CD14-positive monocyte (primary cell): ENCODE data around the gene DENND5B. TPM values are rescaled to one million over a fixed set of nuclear protein-coding genes. Genes with fewer than 3 reads are reported as not detected.

Experiments used
- DNase-seq, 3 donors: peaks; one replicate each; pipeline ENCODE4 v3.0.0-alpha.2; 2011 to 2022
- H2AFZ ChIP-seq: 2 replicates; pipeline ENCODE4 v1.6.0; 2012; ENCODE audit warnings: mild to moderate bottlenecking, low read depth, low read length, inconsistent platforms; ENCODE audit not compliant: insufficient read depth, poor library complexity, severe bottlenecking
- H3K27ac ChIP-seq, 2 donors: 1 replicate in 1 of 2; 2 replicates in 1 of 2; pipeline ENCODE4 v1.5.1; 2012 to 2013; ENCODE audit warnings: low read length in 2 of 2, control low read depth in 1 of 2, inconsistent platforms in 1 of 2, low read depth in 1 of 2, mild to moderate bottlenecking in 1 of 2
- H3K27me3 ChIP-seq, 2 donors: one replicate each; pipeline versions ENCODE4 v1.6.0 to v1.6.1; 2011 to 2013; ENCODE audit warnings: low read length in 2 of 2; ENCODE audit not compliant: control insufficient read depth in 2 of 2, insufficient read depth in 2 of 2
- H3K36me3 ChIP-seq, 2 donors: replicated peaks in 1 of 2; 1 replicate in 1 of 2; 2 replicates in 1 of 2; pipeline versions ENCODE4 v1.5.1 to v1.6.1; 2012 to 2013; ENCODE audit warnings: low read length in 2 of 2, control low read depth in 1 of 2, inconsistent platforms in 1 of 2, mild to moderate bottlenecking in 1 of 2; ENCODE audit not compliant: insufficient read depth in 2 of 2, control insufficient read depth in 1 of 2
- H3K4me1 ChIP-seq, 2 donors: 1 replicate in 1 of 2; 2 replicates in 1 of 2; pipeline versions ENCODE4 v1.5.1 to v1.6.1; 2012 to 2013; ENCODE audit warnings: low read length in 2 of 2, control low read depth in 1 of 2, inconsistent platforms in 1 of 2, mild to moderate bottlenecking in 1 of 2, moderate library complexity in 1 of 2; ENCODE audit not compliant: insufficient read depth in 2 of 2, control insufficient read depth in 1 of 2
- H3K4me2 ChIP-seq: replicated peaks from 2 replicates; pipeline ENCODE3; 2012; ENCODE audit warnings: low read length, moderate library complexity, mild to moderate bottlenecking; ENCODE audit not compliant: poor library complexity, severe bottlenecking; ENCODE audit errors: extremely low read depth
- H3K4me3 ChIP-seq, 3 experiments: fragments of 200-600 bp in 1 of 3; sonication (generic) in 1 of 3; replicated peaks in 1 of 3; 1 replicate in 2 of 3; 2 replicates in 1 of 3; pipeline ENCODE4 v1.5.1; 2011 to 2013; ENCODE audit warnings: low read length in 3 of 3, mild to moderate bottlenecking in 3 of 3, control low read depth in 2 of 3, low read depth in 2 of 3, inconsistent platforms in 1 of 3, moderate library complexity in 1 of 3
- H3K79me2 ChIP-seq: 2 replicates; pipeline ENCODE4 v1.6.0; 2012; ENCODE audit warnings: mild to moderate bottlenecking, control low read depth, inconsistent platforms, low read length, moderate library complexity; ENCODE audit not compliant: insufficient read depth
- H3K9ac ChIP-seq: 2 replicates; pipeline ENCODE4 v1.6.0; 2017; ENCODE audit warnings: low read length, mild to moderate bottlenecking; ENCODE audit not compliant: insufficient read depth, poor library complexity, severe bottlenecking
- H3K9me3 ChIP-seq, 2 donors: replicated peaks in 1 of 2; 1 replicate in 1 of 2; 2 replicates in 1 of 2; pipeline versions ENCODE4 v1.5.1 to v1.6.1; 2012 to 2013; ENCODE audit warnings: low read length in 2 of 2, control low read depth in 1 of 2; ENCODE audit not compliant: control insufficient read depth in 1 of 2, insufficient read depth in 1 of 2
- H4K20me1 ChIP-seq: 2 replicates; pipeline ENCODE4 v1.6.0; 2012; ENCODE audit warnings: mild to moderate bottlenecking, low read length, control low read depth, moderate library complexity; ENCODE audit not compliant: insufficient read depth
- H3K27ac Mint-ChIP-seq, 7 donors: one replicate each; pipeline ENCODE4 v1.8.0; 2020; ENCODE audit warnings: mild to moderate bottlenecking in 7 of 7, mixed read lengths in 7 of 7, moderate library complexity in 6 of 7, inconsistent platforms in 2 of 7
- H3K27me3 Mint-ChIP-seq, 3 donors: one replicate each; pipeline ENCODE4 v1.8.0; 2021 to 2022; ENCODE audit warnings: low read depth in 3 of 3, mild to moderate bottlenecking in 3 of 3, mixed read lengths in 3 of 3, moderate library complexity in 3 of 3, inconsistent platforms in 1 of 3
- H3K36me3 Mint-ChIP-seq, 2 donors: one replicate each; pipeline ENCODE4 v1.8.0; 2020; ENCODE audit warnings: mixed read lengths in 2 of 2, inconsistent platforms in 1 of 2, mild to moderate bottlenecking in 1 of 2
- H3K4me1 Mint-ChIP-seq: one replicate; pipeline ENCODE4 v1.8.0; 2020; ENCODE audit warnings: mild to moderate bottlenecking, mixed read lengths
- H3K4me3 Mint-ChIP-seq, 2 donors: one replicate each; pipeline ENCODE4 v1.8.0; 2020; ENCODE audit warnings: mild to moderate bottlenecking in 2 of 2, mixed read lengths in 2 of 2, moderate library complexity in 1 of 2
- H3K9me3 Mint-ChIP-seq, 7 donors: one replicate each; pipeline ENCODE4 v1.8.0; 2020 to 2022; ENCODE audit warnings: mixed read lengths in 7 of 7, mild to moderate bottlenecking in 6 of 7, moderate library complexity in 6 of 7, inconsistent platforms in 2 of 7
- WGBS: methylation state at CpG from one replicate; pipeline ENCODE4 v1.1.5; 2013; ENCODE audit warnings: missing lambda C conversion rate; ENCODE audit not compliant: insufficient coverage; 5-methylcytosine and 5-hydroxymethylcytosine counted together
- intact Hi-C, 2 donors: fragments of 100-400 bp; cut with micrococcal nuclease; formaldehyde crosslinking; loops; one replicate each; pipeline versions ENCODE4 v1.15.0 to v1.15.1; 2023
- polyA plus RNA-seq, 3 donors: library from polyadenylated mRNA; depleted of rRNA in 1 of 3; unstranded in 2 of 3; stranded (reverse) in 1 of 3; fragments of 300-500 nt in 2 of 3; fragments of >200 nt in 1 of 3; fragmentation: Illumina TruSeq in 2 of 3; gene quantifications; 1 replicate in 2 of 3; 2 replicates in 1 of 3; pipeline ENCODE4 v1.2.3, GENCODE V29; 2012 to 2021
- TF ChIP-seq, protein P1 (sequence below): fragments of 200-600 bp; IDR thresholded peaks from one replicate; pipeline ENCODE4 v1.8.0; 2022; ENCODE audit warnings: antibody characterized with exemption, mild to moderate bottlenecking

DENND5B gene
- polyA plus RNA-seq, 3 donors = 0.23 to 0.36 (median 0.36) TPM

DNA sequence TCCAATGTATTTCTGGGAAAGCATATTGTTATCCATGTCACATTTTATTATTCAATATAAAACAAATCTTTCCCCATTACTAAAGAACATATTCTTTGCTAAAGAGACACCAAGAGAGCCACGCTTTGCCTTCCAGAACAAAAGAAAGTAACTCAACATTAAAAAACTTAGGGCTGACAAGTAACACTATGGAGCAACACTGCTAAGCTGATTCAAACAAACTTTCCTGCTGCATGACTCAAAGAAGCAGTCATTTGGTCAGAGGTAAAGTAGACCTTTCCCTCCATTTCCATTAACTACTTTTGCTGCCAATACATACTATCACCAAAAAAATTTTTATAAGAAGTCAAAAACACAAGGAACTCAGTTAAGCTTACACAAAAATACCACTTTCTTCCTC is 83.0 kb downstream of the DENND5B start:
- WGBS = 100% methylated on average over 1 of the region's 1 CpG
- Histone ChIP-seq H3K4me2 (no peak overlapping the region), H3K36me3 (no peaks in the 10 kb centered on the region), H2AFZ (no peak overlapping the region), H3K4me3 (no peak overlapping the region), H3K27ac (no peak overlapping the region), H3K79me2 (no peaks in the 10 kb centered on the region), H3K27me3 (no peaks in the 10 kb centered on the region), H4K20me1 (no peaks in the 10 kb centered on the region), H3K9me3 (peaks cover 11% of the 10 kb centered on the region in 2 donors), H3K9ac (no peak overlapping the region), H3K4me1 (no peaks in the 10 kb centered on the region)
- Mint-ChIP-seq H3K9me3 (peaks cover 4 to 19% (median 12%) of the 10 kb centered on the region in 7 donors), H3K27ac (no peak overlapping the region), H3K4me1 (no peaks in the 10 kb centered on the region), H3K4me3 (no peak overlapping the region), H3K27me3 (no peaks in the 10 kb centered on the region), H3K36me3 (no peaks in the 10 kb centered on the region)
- TF ChIP-seq, protein P1, sequence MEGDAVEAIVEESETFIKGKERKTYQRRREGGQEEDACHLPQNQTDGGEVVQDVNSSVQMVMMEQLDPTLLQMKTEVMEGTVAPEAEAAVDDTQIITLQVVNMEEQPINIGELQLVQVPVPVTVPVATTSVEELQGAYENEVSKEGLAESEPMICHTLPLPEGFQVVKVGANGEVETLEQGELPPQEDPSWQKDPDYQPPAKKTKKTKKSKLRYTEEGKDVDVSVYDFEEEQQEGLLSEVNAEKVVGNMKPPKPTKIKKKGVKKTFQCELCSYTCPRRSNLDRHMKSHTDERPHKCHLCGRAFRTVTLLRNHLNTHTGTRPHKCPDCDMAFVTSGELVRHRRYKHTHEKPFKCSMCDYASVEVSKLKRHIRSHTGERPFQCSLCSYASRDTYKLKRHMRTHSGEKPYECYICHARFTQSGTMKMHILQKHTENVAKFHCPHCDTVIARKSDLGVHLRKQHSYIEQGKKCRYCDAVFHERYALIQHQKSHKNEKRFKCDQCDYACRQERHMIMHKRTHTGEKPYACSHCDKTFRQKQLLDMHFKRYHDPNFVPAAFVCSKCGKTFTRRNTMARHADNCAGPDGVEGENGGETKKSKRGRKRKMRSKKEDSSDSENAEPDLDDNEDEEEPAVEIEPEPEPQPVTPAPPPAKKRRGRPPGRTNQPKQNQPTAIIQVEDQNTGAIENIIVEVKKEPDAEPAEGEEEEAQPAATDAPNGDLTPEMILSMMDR = no peak
- intact Hi-C loops = no loop called here
- DNase-seq = no peak

DNA sequence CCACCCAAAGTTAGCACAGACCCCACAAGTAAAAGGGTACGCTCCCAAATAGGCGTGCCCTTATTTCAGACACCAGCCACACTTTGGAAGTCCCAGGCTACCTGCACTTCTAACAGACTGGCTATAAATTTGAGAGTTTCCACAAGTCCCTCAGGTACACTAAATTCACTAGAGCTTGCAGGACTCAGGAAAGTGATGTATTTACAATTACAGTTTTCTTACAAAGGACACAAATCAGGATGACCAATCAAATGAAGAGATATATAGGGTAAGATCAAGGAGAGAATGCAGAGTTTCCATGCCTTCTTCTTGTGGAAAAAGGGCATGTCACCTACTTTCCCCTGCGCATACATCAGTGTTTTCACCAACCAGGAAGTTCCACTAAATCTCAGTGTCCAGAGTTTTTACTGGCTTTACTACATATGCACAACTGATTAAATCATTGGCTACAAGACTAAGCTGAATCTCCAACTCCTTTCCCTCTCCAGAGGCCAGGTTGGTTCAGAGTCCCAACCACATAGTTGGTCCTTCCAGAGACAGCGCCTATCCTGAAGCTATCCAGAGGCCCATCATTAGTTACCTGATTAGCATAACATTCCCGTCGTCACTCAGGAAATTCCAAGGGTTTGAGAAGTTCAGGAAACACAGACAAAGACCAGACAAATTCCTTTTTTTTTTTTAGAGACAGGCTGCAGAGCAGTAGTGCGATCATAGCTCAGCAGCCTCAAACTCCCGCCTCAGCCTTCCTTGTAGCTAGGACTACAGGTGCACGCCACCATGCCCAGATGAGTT is 84.2 kb downstream of the DENND5B start:
- no peaks in the 10 kb centered on the region for H4K20me1 ChIP-seq
- H3K27me3 ChIP-seq = no peaks in the 10 kb centered on the region
- no peak overlapping the region for H3K4me3 ChIP-seq
- Mint-ChIP-seq H3K27me3 (no peaks in the 10 kb centered on the region), H3K4me3 (no peak overlapping the region), H3K27ac (no peak overlapping the region), H3K4me1 (no peaks in the 10 kb centered on the region), H3K9me3 (peaks cover 4 to 22% (median 12%) of the 10 kb centered on the region in 7 donors), H3K36me3 (no peaks in the 10 kb centered on the region)
- 98% methylated on average over 6 of the region's 9 CpGs for WGBS
- TF ChIP-seq, protein P1 = no peak
- no peaks in the 10 kb centered on the region for H3K4me1 ChIP-seq
- DNase-seq = no peak
- no peaks in the 10 kb centered on the region for H3K36me3 ChIP-seq
- no peaks in the 10 kb centered on the region for H3K79me2 ChIP-seq
- H3K9ac ChIP-seq = no peak overlapping the region
- intact Hi-C loops = no loop called here
- H2AFZ ChIP-seq = no peak overlapping the region
- no peak overlapping the region for H3K27ac ChIP-seq
- peaks cover 11% of the 10 kb centered on the region in 2 donors for H3K9me3 ChIP-seq
- no peak overlapping the region for H3K4me2 ChIP-seq
